NCI-H1092 (cell line): Measurements from ENCODE around the gene LSAMP.
"Not testable (repeated sequence)": the region's sequence is repeated elsewhere in the genome, so short reads cannot be mapped to it uniquely, and the experiment has no call there.

ENCODE experiments used
- DNase-seq: peaks from one replicate; lab custom pipeline; 2025; lab: John Stamatoyannopoulos, UW

The LSAMP gene

DNA sequence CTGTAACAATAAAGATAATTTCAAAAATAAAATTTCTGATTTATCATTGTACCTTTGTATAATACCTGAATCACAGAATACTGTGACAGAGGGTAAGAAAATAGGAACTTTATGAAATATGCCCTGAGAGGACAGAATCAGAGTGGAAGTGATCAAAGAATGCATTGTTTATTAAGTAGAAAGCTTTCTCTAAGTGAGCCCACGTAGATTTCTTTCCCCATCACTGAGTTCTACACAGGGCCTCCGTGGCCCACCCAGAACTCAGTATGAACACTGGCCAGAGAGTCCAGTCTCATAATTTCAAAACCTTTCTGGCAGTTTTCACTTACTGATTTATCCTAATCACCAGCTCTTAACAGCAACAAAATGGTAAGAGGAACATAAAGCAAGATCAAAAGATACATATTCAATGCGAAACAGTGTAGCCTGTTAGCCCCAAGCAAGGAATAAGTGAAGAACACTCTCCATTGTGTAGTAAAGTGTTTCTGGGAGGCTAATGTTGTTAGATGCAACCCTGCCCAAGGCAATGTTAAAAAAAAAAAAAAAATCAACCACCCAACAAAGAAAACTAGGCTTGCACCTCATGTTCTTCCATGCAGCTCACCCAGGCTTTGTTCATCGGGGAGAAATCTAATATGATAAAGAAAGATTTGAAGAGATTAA, 341.3 kb downstream of the LSAMP start:
- no peak for DNase-seq

- no peak for DNase-seq
Measured at GRCh38 chr3:116102037-116102436, 343.2 kb downstream of the LSAMP start.

GRCh38 chr3:116097226-116097625, 348.1 kb downstream of the LSAMP start:
- DNase-seq, result no peak

GRCh38 chr3:116096631-116097030, 348.7 kb downstream of the LSAMP start:
- no peak for DNase-seq

DNA sequence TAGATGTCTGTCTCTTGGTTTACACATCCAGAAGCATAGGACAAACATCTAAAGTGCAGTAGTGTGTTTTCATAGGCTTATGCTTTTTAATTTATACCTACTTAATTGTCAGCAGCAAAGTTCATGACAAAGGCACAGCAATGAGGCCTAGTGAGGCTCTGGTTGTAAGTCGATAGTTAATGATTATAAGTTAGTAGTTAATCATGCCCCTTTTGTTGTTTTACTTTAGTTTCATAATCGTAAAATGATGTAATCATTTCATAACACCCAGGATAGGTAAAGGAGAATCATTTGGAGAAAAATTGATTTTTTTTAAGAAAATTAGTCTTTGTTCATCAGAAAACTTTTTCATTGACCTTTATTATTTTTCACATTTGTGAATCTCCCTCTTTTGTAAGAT, 351.9 kb downstream of the LSAMP start:
- DNase-seq, result no peak

DNA sequence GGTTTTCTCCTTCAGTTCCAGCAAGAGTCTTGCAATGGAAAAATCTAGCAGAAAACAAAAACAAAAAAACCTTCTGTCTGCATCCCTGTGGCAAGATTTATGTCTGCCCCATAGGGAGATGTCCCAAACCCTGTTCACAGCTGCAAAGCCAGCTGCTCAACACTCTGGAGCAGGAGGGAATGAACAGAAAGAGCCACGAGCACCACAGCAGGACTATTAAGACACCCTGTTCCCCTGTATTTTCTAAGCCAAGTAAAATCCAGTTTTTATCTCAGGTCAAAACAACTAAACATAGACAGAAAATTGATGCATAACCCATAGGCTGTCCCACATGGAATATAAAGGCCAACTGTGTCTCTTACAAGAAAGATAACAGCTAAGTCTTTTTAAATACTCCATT, 357.9 kb downstream of the LSAMP start:
- DNase-seq, result no peak

- DNase-seq, result no peak
Measured at GRCh38 chr3:116084999-116085791, 360.1 kb downstream of the LSAMP start.

- DNase-seq, result no peak
Measured at GRCh38 chr3:116083683-116084082, 361.6 kb downstream of the LSAMP start.

DNA sequence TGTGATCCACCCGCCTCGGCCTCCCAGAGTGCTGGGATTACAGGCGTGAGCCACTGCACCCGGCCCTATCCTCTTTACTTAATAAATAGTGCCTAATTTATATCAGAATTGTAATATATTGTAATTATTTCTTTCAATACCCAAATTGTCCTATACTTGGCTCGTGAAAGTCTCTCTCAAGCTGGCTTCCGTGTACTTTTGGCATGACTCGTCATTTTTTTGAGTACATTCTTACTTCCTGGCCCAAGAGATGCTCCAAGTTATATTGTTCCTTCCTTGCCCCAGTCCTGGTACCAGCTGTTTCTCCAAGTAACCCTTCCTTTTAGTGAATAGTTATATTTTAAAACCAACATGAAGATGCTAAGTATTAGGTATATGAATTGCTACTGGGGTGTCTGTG, 366.7 kb downstream of the LSAMP start:
- no peak for DNase-seq

DNA sequence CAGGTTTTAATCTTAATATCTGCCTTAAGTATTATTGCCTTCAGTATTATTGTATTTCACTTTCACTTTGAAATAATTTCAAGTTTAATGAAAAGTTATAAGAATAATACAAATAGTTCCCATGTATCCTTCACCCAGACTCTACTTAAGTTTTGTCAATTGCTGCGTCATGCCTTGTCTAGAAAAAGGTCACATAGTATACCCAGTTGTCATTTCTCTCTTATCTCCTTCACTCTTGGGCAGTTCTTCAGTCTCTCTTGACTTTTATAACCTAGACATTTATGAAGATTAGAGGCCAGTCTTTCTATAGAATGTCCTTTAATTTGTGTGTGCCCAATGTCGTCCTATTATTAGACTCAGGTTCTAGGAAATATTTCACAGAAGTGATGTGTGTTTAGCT, 367.7 kb downstream of the LSAMP start:
- DNase-seq, result no peak

- DNase-seq, result no peak
Measured at GRCh38 chr3:116077059-116077458, 368.2 kb downstream of the LSAMP start.

DNA sequence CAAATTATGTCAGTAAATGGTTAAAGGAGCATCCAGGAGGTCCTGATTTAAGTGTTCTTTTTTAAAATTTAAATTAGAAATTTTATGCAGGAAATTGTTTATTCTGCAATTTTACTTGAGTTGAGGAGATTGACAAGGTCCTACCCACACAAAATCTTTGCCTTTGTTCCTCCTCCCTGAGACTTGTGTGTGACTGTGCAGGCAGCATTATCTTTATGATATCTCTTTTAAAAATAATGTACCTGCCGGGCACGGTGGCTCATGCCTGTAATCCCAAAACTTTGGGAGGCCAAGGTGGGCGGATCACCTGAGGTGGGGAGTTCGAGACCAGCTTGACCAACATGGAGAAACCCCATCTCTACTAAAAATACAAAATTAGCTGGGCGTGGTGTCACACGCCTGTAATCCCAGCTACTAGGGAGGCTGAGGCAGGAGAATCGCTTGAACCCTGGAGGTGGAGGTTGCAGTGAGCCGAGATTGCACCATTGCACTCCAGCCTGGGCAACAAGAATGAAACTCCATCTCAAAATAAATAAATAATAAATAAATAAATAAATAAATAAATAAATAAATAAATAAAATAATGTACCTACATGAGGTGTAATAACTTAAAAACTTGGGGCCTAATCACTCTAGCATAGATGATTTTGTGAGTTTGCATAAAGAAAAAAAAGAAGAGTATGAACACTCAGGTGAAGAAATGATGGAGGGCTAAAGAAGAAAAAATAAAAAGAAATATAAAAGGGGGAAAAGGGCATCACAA, 374.6 kb downstream of the LSAMP start:
- not testable (repeated sequence) for DNase-seq

DNA sequence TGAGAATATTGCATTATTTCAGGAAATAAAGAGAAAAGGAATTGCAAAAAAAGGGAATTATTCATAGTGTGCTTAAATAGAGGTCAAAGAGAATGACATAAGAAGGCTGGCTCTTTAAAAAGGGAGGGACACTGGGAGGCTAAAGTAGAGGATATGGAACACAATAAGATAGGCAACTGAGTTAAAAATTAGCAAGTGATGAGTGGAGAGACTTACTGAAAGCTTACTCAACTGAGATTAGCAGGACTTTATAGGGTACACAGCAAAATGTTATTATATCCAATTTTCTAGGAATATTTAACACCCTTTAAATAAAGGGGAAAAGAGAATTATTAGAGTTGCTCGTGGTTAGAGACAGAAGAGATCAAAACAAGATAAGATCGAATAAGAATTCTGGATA, 375.2 kb downstream of the LSAMP start:
- no peak for DNase-seq

- no peak for DNase-seq
Measured at GRCh38 chr3:116069024-116069423, 376.3 kb downstream of the LSAMP start.

DNA sequence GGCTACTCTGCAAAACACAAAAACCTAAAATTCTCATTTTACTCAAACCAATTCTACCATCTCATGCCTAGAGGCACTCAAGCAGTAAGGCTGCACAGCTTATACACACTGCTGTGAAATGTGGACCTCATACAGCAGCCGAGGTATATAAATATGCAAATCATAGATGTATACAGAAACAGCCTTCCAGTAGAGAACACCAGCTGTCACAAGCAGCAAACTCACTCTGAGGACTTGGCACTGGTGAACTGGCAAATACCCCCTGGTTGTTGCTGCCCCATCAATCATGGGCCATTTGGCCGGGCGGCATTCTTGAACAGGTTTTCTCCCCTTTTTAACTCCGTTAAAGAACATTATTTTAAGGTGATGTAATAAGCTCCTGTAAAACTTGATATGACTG, 378.0 kb downstream of the LSAMP start:
- no peak for DNase-seq

- DNase-seq, result no peak
Measured at GRCh38 chr3:116065501-116065900, 379.8 kb downstream of the LSAMP start.

DNA sequence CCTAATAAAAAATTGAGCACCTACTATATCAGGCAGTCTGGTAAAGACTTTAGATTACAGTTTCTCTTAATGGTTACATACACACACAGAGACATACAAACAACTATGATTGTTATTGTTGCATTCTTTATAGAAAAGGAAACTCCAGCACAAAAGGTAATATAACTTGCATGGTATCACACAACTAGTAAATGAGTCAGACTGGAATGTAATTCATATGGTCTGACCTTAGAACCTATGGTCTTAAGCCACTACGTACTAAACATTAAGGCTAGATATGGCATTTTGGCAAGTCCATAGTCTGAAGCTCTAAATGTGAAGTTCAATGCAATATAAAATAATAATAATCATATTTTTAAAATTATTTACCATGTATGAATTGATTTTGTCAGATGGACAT, 380.6 kb downstream of the LSAMP start:
- DNase-seq, result no peak

DNA sequence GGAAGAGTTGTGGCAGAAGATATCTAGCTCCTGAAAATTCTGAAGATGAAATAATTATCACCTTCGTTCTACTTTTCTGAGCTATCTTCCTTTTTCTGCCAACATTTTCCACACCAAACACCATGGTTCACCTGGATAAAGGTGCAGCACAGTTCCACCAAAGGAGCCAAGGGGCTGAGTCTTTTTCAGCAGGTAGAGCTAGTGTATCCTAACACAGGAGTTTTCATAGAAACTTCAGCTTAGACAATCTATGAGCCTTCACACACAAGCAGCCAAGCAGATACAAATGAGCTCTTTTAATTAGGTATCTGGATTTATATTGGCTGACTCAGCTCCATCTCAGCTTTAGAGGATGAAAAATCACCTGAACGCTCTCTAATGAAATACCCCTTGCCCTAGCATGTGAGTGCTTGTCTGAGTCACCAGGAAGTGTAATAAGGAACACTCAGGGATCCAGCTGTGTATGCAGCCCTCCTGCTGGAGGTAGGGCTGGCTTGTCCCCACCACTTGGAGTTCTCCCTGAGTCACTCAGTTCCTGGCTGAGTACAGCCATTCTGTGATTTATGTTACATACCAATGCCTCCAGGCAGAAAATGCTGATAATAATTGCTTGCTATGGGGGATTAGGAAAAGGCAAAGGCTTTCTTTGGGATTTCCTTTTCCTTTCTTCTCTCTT, 385.7 kb downstream of the LSAMP start:
- DNase-seq, result no peak

DNA sequence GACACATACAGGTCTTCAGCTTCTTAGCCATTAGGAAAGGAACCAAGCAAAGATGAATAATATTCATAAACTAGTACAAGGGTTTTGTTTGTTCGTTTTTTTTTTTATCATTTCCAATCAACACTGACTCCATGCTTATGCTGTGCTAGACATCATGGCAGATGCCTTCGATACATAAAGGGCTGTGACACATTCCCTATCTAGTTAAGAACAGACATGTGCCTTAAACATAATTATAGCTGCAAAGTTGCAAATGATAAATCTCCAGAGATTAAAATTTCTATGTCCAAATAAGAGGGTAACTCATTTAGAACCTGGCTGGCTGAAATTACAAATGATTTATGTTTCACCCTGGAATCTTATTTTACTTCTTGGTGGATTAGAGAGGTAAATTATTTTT, 386.4 kb downstream of the LSAMP start:
- no peak for DNase-seq

- no peak for DNase-seq
Measured at GRCh38 chr3:116057400-116058006, 387.8 kb downstream of the LSAMP start.

- no peak for DNase-seq
Measured at GRCh38 chr3:116056280-116056679, 389.0 kb downstream of the LSAMP start.

- no peak for DNase-seq
Measured at GRCh38 chr3:116053017-116053416, 392.3 kb downstream of the LSAMP start.
